Sigmoid colon (tissue), 7 donors: ENCODE measurements around the gene BOLA3. TPM values are rescaled to one million over a fixed set of nuclear protein-coding genes. Genes with fewer than 3 reads are reported as not detected.

ENCODE experiments used
- DNase-seq: peaks from one replicate; pipeline ENCODE4 v3.0.0-alpha.2; 2019
- H3K27ac ChIP-seq, 4 donors: fragments of 200-600 bp; sonication (generic); one replicate each; pipeline ENCODE4 v1.5.1; 2016 to 2019; ENCODE audit warnings: mild to moderate bottlenecking in 1 of 4
- H3K27me3 ChIP-seq, 3 donors: fragments of 200-600 bp; sonication (generic); one replicate each; pipeline ENCODE4 v1.5.1; 2019; ENCODE audit warnings: mild to moderate bottlenecking in 1 of 3
- H3K36me3 ChIP-seq, 4 donors: fragments of 200-600 bp; sonication (generic); one replicate each; pipeline ENCODE4 v1.5.1; 2016 to 2019
- H3K4me1 ChIP-seq, 4 donors: fragments of 200-600 bp; sonication (generic); one replicate each; pipeline ENCODE4 v1.5.1; 2017 to 2019
- H3K4me3 ChIP-seq, 4 donors: fragments of 200-600 bp; sonication (generic); one replicate each; pipeline ENCODE4 v1.5.1; 2017 to 2019; ENCODE audit warnings: mild to moderate bottlenecking in 2 of 4, moderate library complexity in 1 of 4
- H3K9me3 ChIP-seq, 4 donors: fragments of 200-600 bp in 3 of 4; sonication (generic) in 3 of 4; one replicate each; pipeline versions ENCODE4 v1.5.1 to v1.6.1; 2013 to 2019
- CTCF ChIP-seq, 4 experiments: fragments of 450-650 bp in 3 of 4; fragments of 200-600 bp in 1 of 4; IDR thresholded peaks; one replicate each; pipeline ENCODE4 v1.5.1; 2016 to 2019; ENCODE audit warnings: antibody characterized with exemption in 4 of 4, mild to moderate bottlenecking in 3 of 4, moderate library complexity in 2 of 4
- EP300 ChIP-seq, 4 donors: sonication (generic); formaldehyde crosslinking; IDR thresholded peaks; one replicate each; pipeline ENCODE4 v1.6.1; 2017; ENCODE audit warnings: antibody characterized with exemption in 4 of 4
- POLR2A ChIP-seq, 2 donors: fragments of 450-650 bp; IDR thresholded peaks; one replicate each; pipeline ENCODE4 v1.6.1; 2016; ENCODE audit warnings: antibody characterized with exemption in 2 of 2, mild to moderate bottlenecking in 2 of 2, moderate library complexity in 2 of 2
- POLR2AphosphoS5 ChIP-seq, 4 donors: sonication (generic); formaldehyde crosslinking; IDR thresholded peaks; one replicate each; pipeline ENCODE4 v1.6.1; 2017; ENCODE audit warnings: antibody characterized with exemption in 4 of 4
- WGBS, 2 donors: extraction: QIAGEN DNeasy Blood & Tissue Kit; methylation state at CpG; one replicate each; pipeline ENCODE4 v1.1.7; 2013; 5-methylcytosine and 5-hydroxymethylcytosine counted together
- intact Hi-C: fragments of 100-400 bp; cut with DNase I; formaldehyde crosslinking; loops from one replicate; pipeline ENCODE4 v1.15.1; 2023
- polyA plus RNA-seq, 3 donors: library from polyadenylated mRNA; stranded (reverse); fragments of 200-250 nt; gene quantifications; one replicate each; pipeline ENCODE4 v1.2.3, GENCODE V29; 2013
- total RNA-seq, 4 donors: library from RNA; depleted of rRNA; stranded (reverse); fragments of >200 nt; gene quantifications; one replicate each; pipeline ENCODE4 v1.1.0, GENCODE V29; 2016
- donor health status: healthy with polysubstance abuse.
- donor health status: Bipolar disorder and iron deficiency.
- donor health status: healthy.

BOLA3 gene
- total and polyA plus RNA-seq, 7 donors, result 26.1 to 131 (median 44.4) TPM

- WGBS, 2 donors, result 1% methylated on average over 84 of the region's 84 CpGs
- Histone ChIP-seq H3K4me1 (peaks cover 0 to 40% (median 35%) of the 10 kb centered on the region in 4 donors), H3K27me3 (no peaks in the 10 kb centered on the region), H3K9me3 (no peaks in the 10 kb centered on the region), H3K27ac (peak within 1 kb of the TSS; percentile 96 to 99 (median 97)), H3K4me3 (peak within 1 kb of the TSS; percentile 71 to 98 (median 86)), H3K36me3 (no peaks in the 10 kb centered on the region)
- peak; percentile 98 for DNase-seq
- TF ChIP-seq POLR2A (IDR thresholded peaks at IDR 0.05), result peak; percentile 82 to 87
- no peak for TF ChIP-seq CTCF (IDR thresholded peaks at IDR 0.05)
- TF ChIP-seq POLR2AphosphoS5 (IDR thresholded peaks at IDR 0.05), result peak; percentile 90 to 97 (median 96)
- intact Hi-C loops, result loop anchor here (2.0 kb wide), 2 partner anchors 20 to 30 kb away; partner anchors contain the start of gene MTHFD2
These were observed 30.7 kb upstream of the BOLA3 start, which contains the start of gene MOB1A for GRCh38 chr2:74178211-74179062. Gene MOB1A, minus strand, starts transcription at chr2:74178879. Its CDS starts 205 bp downstream, at chr2:74178674.

- Histone ChIP-seq H3K36me3 (no peaks in the 10 kb centered on the region), H3K27ac (peak overlapping the region; percentile 96 to 99 (median 97)), H3K4me3 (peak overlapping the region; percentile 71 to 98 (median 86)), H3K9me3 (no peaks in the 10 kb centered on the region), H3K4me1 (peaks cover 0 to 45% (median 37%) of the 10 kb centered on the region in 4 donors), H3K27me3 (no peaks in the 10 kb centered on the region)
- intact Hi-C loops, result loop anchor here (2.0 kb wide), 2 partner anchors 21 to 29 kb away; partner anchors contain the start of gene MTHFD2
- TF ChIP-seq POLR2A (IDR thresholded peaks at IDR 0.05) (no peak), CTCF (IDR thresholded peaks at IDR 0.05) (no peak), EP300 (IDR thresholded peaks at IDR 0.05) (no peak), POLR2AphosphoS5 (IDR thresholded peaks at IDR 0.05) (no peak)
- no peak for DNase-seq
These were observed 30.0 kb upstream of the BOLA3 start for GRCh38 chr2:74177696-74178095.

- Histone ChIP-seq H3K27ac (no peak overlapping the region), H3K9me3 (no peaks in the 10 kb centered on the region), H3K36me3 (peaks cover 3 to 26% (median 16%) of the 10 kb centered on the region in 4 donors), H3K27me3 (no peaks in the 10 kb centered on the region), H3K4me3 (no peak overlapping the region), H3K4me1 (peaks cover 0 to 45% (median 38%) of the 10 kb centered on the region in 4 donors)
- intact Hi-C loops, result no loop called here
- 86 to 97% methylated on average over 1 of the region's 1 CpG for WGBS, 2 donors
- no peak for DNase-seq
- TF ChIP-seq POLR2AphosphoS5 (IDR thresholded peaks at IDR 0.05) (no peak), POLR2A (IDR thresholded peaks at IDR 0.05) (no peak), CTCF (IDR thresholded peaks at IDR 0.05) (no peak), EP300 (IDR thresholded peaks at IDR 0.05) (no peak)
These were observed 27.2 kb upstream of the BOLA3 start for GRCh38 chr2:74174909-74175308.

GRCh38 chr2:74168739-74169138 is 21.0 kb upstream of the BOLA3 start:
- Histone ChIP-seq H3K27ac (no peak overlapping the region), H3K4me3 (no peak overlapping the region), H3K27me3 (no peaks in the 10 kb centered on the region), H3K9me3 (no peaks in the 10 kb centered on the region), H3K4me1 (peaks cover 0 to 6% (median 3%) of the 10 kb centered on the region in 4 donors), H3K36me3 (peaks cover 11 to 87% (median 50%) of the 10 kb centered on the region in 4 donors)
- intact Hi-C loops, result no loop called here
- WGBS, 2 donors, result 72 to 80% methylated on average over 2 of the region's 2 CpGs
- no peak for TF ChIP-seq CTCF (IDR thresholded peaks at IDR 0.05)
- no peak for TF ChIP-seq POLR2AphosphoS5 (IDR thresholded peaks at IDR 0.05)
- TF ChIP-seq POLR2A (IDR thresholded peaks at IDR 0.05), result no peak
- no peak for TF ChIP-seq EP300 (IDR thresholded peaks at IDR 0.05)
- no peak for DNase-seq
